SK-N-SH (cell line): ENCODE results near the gene DYDC2. TPM values are rescaled to one million over a fixed set of nuclear protein-coding genes. Genes with fewer than 3 reads are reported as not detected.

ENCODE experiments used
- CTCF ChIA-PET: fragments of 300-600, 350-600 bp; formaldehyde crosslinking; extraction: SDS; loops from one replicate; lab custom pipeline; 2021; lab: Yijun Ruan, JAX
- POLR2A ChIA-PET: fragments of 350-600 bp; sonication (Branson Sonifier 250); formaldehyde crosslinking; extraction: SDS; loops from one replicate; lab custom pipeline; 2020; ENCODE audit warnings: antibody characterized with exemption, inconsistent platforms; lab: Yijun Ruan, JAX
- DNase-seq: peaks from one replicate; pipeline ENCODE4 v3.0.0; 2012
- H2AFZ ChIP-seq: fragments of 200-600 bp; sonication (generic); 2 replicates; pipeline ENCODE4 v1.8.1; 2016; ENCODE audit warnings: antibody characterized with exemption, mild to moderate bottlenecking, low read depth
- H3F3A ChIP-seq: fragments of 200-600 bp; sonication (generic); replicated peaks from 2 replicates; pipeline ENCODE3; 2016; ENCODE audit warnings: antibody characterized with exemption, mild to moderate bottlenecking; ENCODE audit not compliant: insufficient read depth
- H3K27ac ChIP-seq, 2 experiments: fragments of 200-500 bp in 1 of 2; fragments of 200-600 bp in 1 of 2; sonication (Bioruptor generic) in 1 of 2; sonication (generic), shearing (Covaris generic) in 1 of 2; 2 replicates each; pipeline versions ENCODE4 v1.5.1 to v1.6.1; 2014 to 2016; ENCODE audit warnings: low read depth in 2 of 2, inconsistent platforms in 1 of 2, low read length in 1 of 2, mild to moderate bottlenecking in 1 of 2, mixed read lengths in 1 of 2
- H3K27me3 ChIP-seq: fragments of 200-600 bp; sonication (generic), shearing (Covaris generic); 2 replicates; pipeline ENCODE4 v1.6.1; 2016; ENCODE audit warnings: mixed run types; ENCODE audit not compliant: insufficient read depth
- H3K36me3 ChIP-seq, 2 experiments: fragments of 200-500 bp in 1 of 2; fragments of 200-600 bp in 1 of 2; sonication (Bioruptor generic) in 1 of 2; sonication (generic) in 1 of 2; replicated peaks in 1 of 2; 2 replicates each; pipeline versions ENCODE3 to v1.5.1; 2014 to 2016; ENCODE audit warnings: low read length in 1 of 2, mild to moderate bottlenecking in 1 of 2; ENCODE audit not compliant: insufficient read depth in 2 of 2, control insufficient read depth in 1 of 2
- H3K4me1 ChIP-seq, 2 experiments: fragments of 200-500 bp in 1 of 2; fragments of 200-600 bp in 1 of 2; sonication (Bioruptor generic) in 1 of 2; sonication (generic), shearing (Covaris generic) in 1 of 2; 2 replicates each; pipeline versions ENCODE4 v1.5.1 to v1.6.1; 2014 to 2016; ENCODE audit warnings: low read depth in 1 of 2, low read length in 1 of 2, mixed run types in 1 of 2; ENCODE audit not compliant: insufficient read depth in 2 of 2, control insufficient read depth in 1 of 2
- H3K4me2 ChIP-seq: fragments of 200-600 bp; sonication (generic), shearing (Covaris generic); 2 replicates; pipeline ENCODE4 v1.6.1; 2017; ENCODE audit warnings: mixed run types
- H3K4me3 ChIP-seq, 2 experiments: fragments of 200-500 bp in 1 of 2; fragments of 200-600 bp in 1 of 2; sonication (Bioruptor generic) in 1 of 2; sonication (generic), shearing (Covaris generic) in 1 of 2; 2 replicates each; pipeline versions ENCODE4 v1.5.1 to v1.8.1; 2014 to 2016; ENCODE audit warnings: low read depth in 2 of 2, inconsistent platforms in 1 of 2, low read length in 1 of 2, mild to moderate bottlenecking in 1 of 2, mixed read lengths in 1 of 2, moderate library complexity in 1 of 2
- H3K79me2 ChIP-seq: fragments of 200-600 bp; sonication (generic); 2 replicates; pipeline ENCODE4 v1.8.1; 2017; ENCODE audit warnings: mild to moderate bottlenecking; ENCODE audit not compliant: insufficient read depth
- H3K9ac ChIP-seq: fragments of 200-600 bp; sonication (generic); 2 replicates; pipeline ENCODE4 v1.6.1; 2017; ENCODE audit warnings: mixed run types
- H3K9me2 ChIP-seq: fragments of 200-600 bp; sonication (generic); 2 replicates; pipeline ENCODE4 v1.6.1; 2017; ENCODE audit warnings: mixed run types
- H3K9me3 ChIP-seq: fragments of 200-600 bp; sonication (generic); 2 replicates; pipeline ENCODE4 v1.6.1; 2017; ENCODE audit warnings: mixed run types, mild to moderate bottlenecking, moderate library complexity
- H4K20me1 ChIP-seq: fragments of 200-600 bp; sonication (generic); 2 replicates; pipeline ENCODE4 v1.6.1; 2017; ENCODE audit warnings: mild to moderate bottlenecking, mixed run types; ENCODE audit not compliant: insufficient read depth
- ELF1 ChIP-seq: IDR thresholded peaks from 2 replicates; pipeline ENCODE4 v1.4.0; 2012
- EP300 ChIP-seq, 2 experiments: IDR thresholded peaks; 2 replicates each; pipeline versions ENCODE4 v1.4.0 to v1.6.1; 2012; ENCODE audit warnings: borderline replicate concordance in 1 of 2, low read depth in 1 of 2, low read length in 1 of 2
- EZH2phosphoT487 ChIP-seq: fragments of 200-600 bp; sonication (generic); IDR thresholded peaks from 2 replicates; pipeline ENCODE4 v1.6.1; 2017; ENCODE audit warnings: low read depth, mixed run types, mild to moderate bottlenecking, antibody characterized with exemption, moderate library complexity, borderline replicate concordance
- FOSL2 ChIP-seq: IDR thresholded peaks from 2 replicates; pipeline ENCODE4 v1.4.0; 2012; ENCODE audit warnings: low read depth, mild to moderate bottlenecking, moderate library complexity, borderline replicate concordance
- GABPA ChIP-seq: IDR thresholded peaks from 2 replicates; pipeline ENCODE4 v1.4.0; 2012; ENCODE audit warnings: low read depth, mild to moderate bottlenecking
- GATA2 ChIP-seq: sonication (generic); formaldehyde crosslinking; IDR thresholded peaks from 2 replicates; pipeline ENCODE4 v1.5.0; 2020; ENCODE audit warnings: mild to moderate bottlenecking, missing genetic modification reagents
- JUND ChIP-seq: IDR thresholded peaks from 2 replicates; pipeline ENCODE4 v1.4.0; 2012
- MEF2A ChIP-seq: IDR thresholded peaks from 2 replicates; pipeline ENCODE4 v1.4.0; 2012; ENCODE audit warnings: low read depth, borderline replicate concordance
- NRF1 ChIP-seq: IDR thresholded peaks from 2 replicates; pipeline ENCODE4 v1.6.1; 2012; ENCODE audit warnings: low read depth, mild to moderate bottlenecking, low read length
- RCOR1 ChIP-seq: fragments of 150-350 bp; IDR thresholded peaks from 2 replicates; pipeline ENCODE4 v1.6.1; 2017; ENCODE audit warnings: antibody characterized with exemption, low read length
- RFX5 ChIP-seq: IDR thresholded peaks from 2 replicates; pipeline ENCODE4 v1.6.1; 2012; ENCODE audit warnings: mild to moderate bottlenecking, improper control_type of control experiment, low read length
- RXRA ChIP-seq: IDR thresholded peaks from 2 replicates; pipeline ENCODE4 v1.4.0; 2012; ENCODE audit warnings: low read depth, mild to moderate bottlenecking, borderline replicate concordance
- SIN3A ChIP-seq: IDR thresholded peaks from 2 replicates; pipeline ENCODE4 v1.6.1; 2012; ENCODE audit warnings: low read depth, mild to moderate bottlenecking, low read length, moderate library complexity, borderline replicate concordance
- TAF1 ChIP-seq: IDR thresholded peaks from 2 replicates; pipeline ENCODE4 v1.6.1; 2012; ENCODE audit warnings: low read depth, mild to moderate bottlenecking, low read length, moderate library complexity, borderline replicate concordance
- TCF12 ChIP-seq: IDR thresholded peaks from 2 replicates; pipeline ENCODE4 v1.4.0; 2012
- WGBS: methylation state at CpG from one replicate; pipeline ENCODE4 v1.1.6; 2017; ENCODE audit warnings: low lambda C conversion rate; 5-methylcytosine and 5-hydroxymethylcytosine counted together
- polyA plus RNA-seq, 3 experiments: library from polyadenylated mRNA; depleted of rRNA; stranded (reverse); fragments of >200 nt; gene quantifications; 2 replicates each; pipeline ENCODE4 v1.2.3, GENCODE V29; 2012
- TF ChIP-seq, protein P1 (sequence below): IDR thresholded peaks from 2 replicates; pipeline ENCODE4 v1.4.0; 2012; ENCODE audit warnings: low read depth, borderline replicate concordance
- TF ChIP-seq, protein P2 (sequence below): fragments of 150-350 bp; IDR thresholded peaks from 2 replicates; pipeline ENCODE4 v1.6.1; 2016; ENCODE audit warnings: mild to moderate bottlenecking, low read depth, low read length
- TF ChIP-seq, protein P3 (sequence below): fragments of 200-600 bp; sonication (generic); IDR thresholded peaks from 2 replicates; pipeline ENCODE4 v1.6.1; 2017; ENCODE audit warnings: antibody characterized with exemption, mild to moderate bottlenecking, moderate library complexity
- TF ChIP-seq, protein P4 (sequence below): IDR thresholded peaks from 2 replicates; pipeline ENCODE4 v1.6.1; 2012; ENCODE audit warnings: mild to moderate bottlenecking, low read depth, low read length, moderate library complexity

The DYDC2 gene
- polyA plus RNA-seq, 1 of the 3 experiments (the other 2 are of a cell fraction) = 0.08 TPM

DNA sequence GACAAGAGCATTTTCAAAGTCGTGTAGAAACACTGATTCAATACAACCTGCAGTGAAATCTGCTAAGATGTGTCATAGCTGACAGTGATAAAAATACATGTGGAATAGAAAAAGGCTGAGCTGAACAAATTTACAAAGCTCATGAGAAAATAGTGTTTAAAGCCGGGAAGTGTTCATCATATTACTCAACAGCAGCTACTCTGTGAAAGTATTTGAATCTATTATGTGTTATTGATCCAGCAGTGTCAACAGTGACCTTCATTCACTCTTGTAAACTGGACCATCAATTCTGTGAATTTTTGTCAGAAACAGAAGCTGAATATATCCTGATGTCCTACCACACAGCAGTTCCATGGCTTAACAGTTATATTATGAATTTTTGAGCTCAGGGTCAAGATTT is 11.7 kb upstream of the DYDC2 start:
- H3K4me3 ChIP-seq = no peak overlapping the region
- POLR2A ChIA-PET = no interaction called here
- no peaks in the 10 kb centered on the region for H3K4me1 ChIP-seq
- no peak overlapping the region for H2AFZ ChIP-seq
- no peak for DNase-seq
- H3K9ac ChIP-seq = no peak overlapping the region
- H4K20me1 ChIP-seq = no peaks in the 10 kb centered on the region
- TF ChIP-seq TAF1 (no peak), ELF1 (no peak), GATA2 (CRISPR knock-in tag) (no peak), NRF1 (no peak)
- TF ChIP-seq, protein P1, sequence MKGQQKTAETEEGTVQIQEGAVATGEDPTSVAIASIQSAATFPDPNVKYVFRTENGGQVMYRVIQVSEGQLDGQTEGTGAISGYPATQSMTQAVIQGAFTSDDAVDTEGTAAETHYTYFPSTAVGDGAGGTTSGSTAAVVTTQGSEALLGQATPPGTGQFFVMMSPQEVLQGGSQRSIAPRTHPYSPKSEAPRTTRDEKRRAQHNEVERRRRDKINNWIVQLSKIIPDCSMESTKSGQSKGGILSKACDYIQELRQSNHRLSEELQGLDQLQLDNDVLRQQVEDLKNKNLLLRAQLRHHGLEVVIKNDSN = no peak
- TF ChIP-seq, protein P2, sequence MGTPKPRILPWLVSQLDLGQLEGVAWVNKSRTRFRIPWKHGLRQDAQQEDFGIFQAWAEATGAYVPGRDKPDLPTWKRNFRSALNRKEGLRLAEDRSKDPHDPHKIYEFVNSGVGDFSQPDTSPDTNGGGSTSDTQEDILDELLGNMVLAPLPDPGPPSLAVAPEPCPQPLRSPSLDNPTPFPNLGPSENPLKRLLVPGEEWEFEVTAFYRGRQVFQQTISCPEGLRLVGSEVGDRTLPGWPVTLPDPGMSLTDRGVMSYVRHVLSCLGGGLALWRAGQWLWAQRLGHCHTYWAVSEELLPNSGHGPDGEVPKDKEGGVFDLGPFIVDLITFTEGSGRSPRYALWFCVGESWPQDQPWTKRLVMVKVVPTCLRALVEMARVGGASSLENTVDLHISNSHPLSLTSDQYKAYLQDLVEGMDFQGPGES = no peak
- TF ChIP-seq, all 33 proteins: peak for 0
- Histone ChIP-seq H3K9me2 (no peaks in the 10 kb centered on the region; the same call in 1 of the 2 replicates), H3K27ac (no peak overlapping the region), H3K4me2 (no peak overlapping the region), H3K36me3 (no peaks in the 10 kb centered on the region), H3K27me3 (no peaks in the 10 kb centered on the region), H3F3A (no peaks in the 10 kb centered on the region), H3K79me2 (no peaks in the 10 kb centered on the region), H3K9me3 (no peaks in the 10 kb centered on the region)
- CTCF ChIA-PET = interaction anchor here (1.6 kb wide), 1 partner anchor 161 kb away, joined by 3 read pairs; no protein-coding TSS in a partner anchor
- WGBS = 16% methylated on average over 2 of the region's 2 CpGs

DNA sequence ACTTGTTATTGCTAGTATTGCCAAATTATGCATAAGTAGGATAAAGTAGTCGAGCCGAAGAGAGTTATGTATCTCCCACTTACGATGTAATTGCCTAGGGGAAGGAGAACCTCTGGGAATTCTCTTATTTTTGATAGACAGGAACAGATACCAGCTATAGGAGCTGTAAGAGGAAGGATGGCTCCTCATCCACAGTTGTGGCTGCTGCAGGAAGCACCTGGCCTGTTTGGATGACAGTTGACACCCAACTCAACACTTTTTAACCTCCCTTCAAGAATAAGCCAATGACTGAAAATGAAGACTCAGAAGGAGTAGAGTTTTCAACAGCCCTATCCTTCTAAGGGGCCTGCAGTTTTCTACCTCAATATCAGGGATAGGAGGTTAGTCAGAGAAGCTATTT is 6.3 kb upstream of the DYDC2 start:
- Histone ChIP-seq H3K4me2 (no peak overlapping the region), H2AFZ (no peak overlapping the region), H3K9ac (no peak overlapping the region), H3K27me3 (no peaks in the 10 kb centered on the region), H3K4me3 (no peak overlapping the region), H3K9me2 (no peaks in the 10 kb centered on the region; the same call in 1 of the 2 replicates), H3K9me3 (no peaks in the 10 kb centered on the region), H3F3A (no peaks in the 10 kb centered on the region), H3K27ac (no peak overlapping the region), H3K4me1 (no peaks in the 10 kb centered on the region), H4K20me1 (no peaks in the 10 kb centered on the region), H3K79me2 (no peaks in the 10 kb centered on the region), H3K36me3 (no peaks in the 10 kb centered on the region)
- CTCF ChIA-PET = interaction anchor here (1.2 to 1.4 kb wide), 3 partner anchors 11 to 28 kb away, joined by 3 to 4 read pairs (median 3); no protein-coding TSS in a partner anchor
- TF ChIP-seq RCOR1 (no peak), EZH2phosphoT487 (no peak), FOSL2 (no peak), ELF1 (no peak), RXRA (no peak), GABPA (no peak), JUND (no peak), SIN3A (no peak), TCF12 (no peak), MEF2A (no peak), EP300 (IDR thresholded peaks at IDR 0.05; ENCODE audit: borderline replicate concordance in 1 of 2, low read depth in 1 of 2, low read length in 1 of 2) (no peak), TAF1 (no peak), RFX5 (no peak)
- TF ChIP-seq, protein P3, sequence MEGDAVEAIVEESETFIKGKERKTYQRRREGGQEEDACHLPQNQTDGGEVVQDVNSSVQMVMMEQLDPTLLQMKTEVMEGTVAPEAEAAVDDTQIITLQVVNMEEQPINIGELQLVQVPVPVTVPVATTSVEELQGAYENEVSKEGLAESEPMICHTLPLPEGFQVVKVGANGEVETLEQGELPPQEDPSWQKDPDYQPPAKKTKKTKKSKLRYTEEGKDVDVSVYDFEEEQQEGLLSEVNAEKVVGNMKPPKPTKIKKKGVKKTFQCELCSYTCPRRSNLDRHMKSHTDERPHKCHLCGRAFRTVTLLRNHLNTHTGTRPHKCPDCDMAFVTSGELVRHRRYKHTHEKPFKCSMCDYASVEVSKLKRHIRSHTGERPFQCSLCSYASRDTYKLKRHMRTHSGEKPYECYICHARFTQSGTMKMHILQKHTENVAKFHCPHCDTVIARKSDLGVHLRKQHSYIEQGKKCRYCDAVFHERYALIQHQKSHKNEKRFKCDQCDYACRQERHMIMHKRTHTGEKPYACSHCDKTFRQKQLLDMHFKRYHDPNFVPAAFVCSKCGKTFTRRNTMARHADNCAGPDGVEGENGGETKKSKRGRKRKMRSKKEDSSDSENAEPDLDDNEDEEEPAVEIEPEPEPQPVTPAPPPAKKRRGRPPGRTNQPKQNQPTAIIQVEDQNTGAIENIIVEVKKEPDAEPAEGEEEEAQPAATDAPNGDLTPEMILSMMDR = no peak
- TF ChIP-seq, protein P4, sequence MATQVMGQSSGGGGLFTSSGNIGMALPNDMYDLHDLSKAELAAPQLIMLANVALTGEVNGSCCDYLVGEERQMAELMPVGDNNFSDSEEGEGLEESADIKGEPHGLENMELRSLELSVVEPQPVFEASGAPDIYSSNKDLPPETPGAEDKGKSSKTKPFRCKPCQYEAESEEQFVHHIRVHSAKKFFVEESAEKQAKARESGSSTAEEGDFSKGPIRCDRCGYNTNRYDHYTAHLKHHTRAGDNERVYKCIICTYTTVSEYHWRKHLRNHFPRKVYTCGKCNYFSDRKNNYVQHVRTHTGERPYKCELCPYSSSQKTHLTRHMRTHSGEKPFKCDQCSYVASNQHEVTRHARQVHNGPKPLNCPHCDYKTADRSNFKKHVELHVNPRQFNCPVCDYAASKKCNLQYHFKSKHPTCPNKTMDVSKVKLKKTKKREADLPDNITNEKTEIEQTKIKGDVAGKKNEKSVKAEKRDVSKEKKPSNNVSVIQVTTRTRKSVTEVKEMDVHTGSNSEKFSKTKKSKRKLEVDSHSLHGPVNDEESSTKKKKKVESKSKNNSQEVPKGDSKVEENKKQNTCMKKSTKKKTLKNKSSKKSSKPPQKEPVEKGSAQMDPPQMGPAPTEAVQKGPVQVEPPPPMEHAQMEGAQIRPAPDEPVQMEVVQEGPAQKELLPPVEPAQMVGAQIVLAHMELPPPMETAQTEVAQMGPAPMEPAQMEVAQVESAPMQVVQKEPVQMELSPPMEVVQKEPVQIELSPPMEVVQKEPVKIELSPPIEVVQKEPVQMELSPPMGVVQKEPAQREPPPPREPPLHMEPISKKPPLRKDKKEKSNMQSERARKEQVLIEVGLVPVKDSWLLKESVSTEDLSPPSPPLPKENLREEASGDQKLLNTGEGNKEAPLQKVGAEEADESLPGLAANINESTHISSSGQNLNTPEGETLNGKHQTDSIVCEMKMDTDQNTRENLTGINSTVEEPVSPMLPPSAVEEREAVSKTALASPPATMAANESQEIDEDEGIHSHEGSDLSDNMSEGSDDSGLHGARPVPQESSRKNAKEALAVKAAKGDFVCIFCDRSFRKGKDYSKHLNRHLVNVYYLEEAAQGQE = no peak
- POLR2A ChIA-PET = no interaction called here
- 34% methylated on average over 3 of the region's 3 CpGs for WGBS
- no peak for DNase-seq
